Measurements from ENCODE around the gene TMEM258. TPM values are rescaled to one million over a fixed set of nuclear protein-coding genes. Genes with fewer than 3 reads are reported as not detected.

TMEM258 gene
- polyA plus RNA-seq, 1 of the 3 experiments (the other 2 are of a cell fraction): 454 TPM

GRCh38 chr11:61752117-61752924 lies 40.1 kb downstream of the TMEM258 start, which contains the start of gene MYRF:
Gene MYRF (plus strand): TSS chr11:61752636. CDS start chr11:61752745, 109 bp downstream.
- peak within 1 kb of the TSS; percentile 86 for H3K4me2 ChIP-seq
- CTCF ChIA-PET: interaction anchor here (0.6 to 9.1 kb wide), 15 partner anchors 10 to 354 kb away, joined by 3 to 140 read pairs (median 5); partner anchors contain the start of genes FEN1 and TMEM258
- WGBS (ENCODE audit: low lambda C conversion rate): 0% methylated on average over 6 of the region's 93 CpGs
- POLR2A ChIA-PET: no interaction called here
- no peaks in the 10 kb centered on the region for H3K36me3 ChIP-seq (replicated peaks in 1 of 2; ENCODE audit: control insufficient read depth in 1 of 2, insufficient read depth in 2 of 2, low read length in 1 of 2)
- peak; percentile 95 for DNase-seq
- no peak within 1 kb of the TSS for H3K27ac ChIP-seq (ENCODE audit: low read depth in 2 of 2, low read length in 1 of 2)
- H3K27me3 ChIP-seq (ENCODE audit: insufficient read depth): no peaks in the 10 kb centered on the region
- H3K9ac ChIP-seq: peak within 1 kb of the TSS; percentile 63
- peaks cover 9 to 18% of the 10 kb centered on the region in 2 experiments; a peak in 2 of 4 replicates for H3K4me1 ChIP-seq (ENCODE audit: control insufficient read depth in 1 of 2, insufficient read depth in 2 of 2, low read depth in 1 of 2, low read length in 1 of 2)
- no peaks in the 10 kb centered on the region for H3K9me3 ChIP-seq
- H3K9me2 ChIP-seq: no peaks in the 10 kb centered on the region
- no peaks in the 10 kb centered on the region for H3K79me2 ChIP-seq (ENCODE audit: insufficient read depth)
- H3F3A ChIP-seq (replicated peaks; ENCODE audit: insufficient read depth): no peaks in the 10 kb centered on the region
- no peaks in the 10 kb centered on the region for H4K20me1 ChIP-seq (ENCODE audit: insufficient read depth)
- H2AFZ ChIP-seq (ENCODE audit: low read depth): peak within 1 kb of the TSS; percentile 95
- H3K4me3 ChIP-seq (ENCODE audit: low read depth in 2 of 2, low read length in 1 of 2): peak within 1 kb of the TSS; percentile 52 to 64
- TF ChIP-seq, protein P1, sequence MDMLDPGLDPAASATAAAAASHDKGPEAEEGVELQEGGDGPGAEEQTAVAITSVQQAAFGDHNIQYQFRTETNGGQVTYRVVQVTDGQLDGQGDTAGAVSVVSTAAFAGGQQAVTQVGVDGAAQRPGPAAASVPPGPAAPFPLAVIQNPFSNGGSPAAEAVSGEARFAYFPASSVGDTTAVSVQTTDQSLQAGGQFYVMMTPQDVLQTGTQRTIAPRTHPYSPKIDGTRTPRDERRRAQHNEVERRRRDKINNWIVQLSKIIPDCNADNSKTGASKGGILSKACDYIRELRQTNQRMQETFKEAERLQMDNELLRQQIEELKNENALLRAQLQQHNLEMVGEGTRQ (IDR thresholded peaks at IDR 0.05; ENCODE audit: borderline replicate concordance, low read depth, low read length): no peak
- TF ChIP-seq CHD2 (IDR thresholded peaks at IDR 0.05; ENCODE audit: low read length, partially characterized antibody) (no peak), USF1 (IDR thresholded peaks at IDR 0.05; ENCODE audit: borderline replicate concordance, low read depth) (no peak), EP300 (IDR thresholded peaks at IDR 0.05; ENCODE audit: borderline replicate concordance in 1 of 2, low read depth in 1 of 2, low read length in 1 of 2) (no peak), SIN3A (IDR thresholded peaks at IDR 0.05; ENCODE audit: borderline replicate concordance, low read depth, low read length) (no peak), ZBTB33 (IDR thresholded peaks at IDR 0.05; ENCODE audit: borderline replicate concordance, low read depth) (no peak), GATA2 (CRISPR knock-in tag; IDR thresholded peaks at IDR 0.05) (no peak), FOXJ3 (CRISPR knock-in tag; IDR thresholded peaks at IDR 0.05) (no peak), CTCF (IDR thresholded peaks at IDR 0.05) (peak; percentile 59), MXI1 (IDR thresholded peaks at IDR 0.05; ENCODE audit: low read depth, low read length) (0 out of 2 replicates have a peak, but pooled peaks have one; percentile 3), NFIC (IDR thresholded peaks at IDR 0.05; ENCODE audit: borderline replicate concordance) (no peak), MAX (IDR thresholded peaks at IDR 0.05; ENCODE audit: low read depth) (no peak), SMC3 (IDR thresholded peaks at IDR 0.05; ENCODE audit: low read depth, low read length) (peak; percentile 31; the same call in 1 of the 2 replicates), RAD21 (IDR thresholded peaks at IDR 0.05; ENCODE audit: low read length) (peak; percentile 25; the same call in 1 of the 2 replicates), RCOR1 (IDR thresholded peaks at IDR 0.05; ENCODE audit: low read length) (no peak)
- TF ChIP-seq, protein P2, sequence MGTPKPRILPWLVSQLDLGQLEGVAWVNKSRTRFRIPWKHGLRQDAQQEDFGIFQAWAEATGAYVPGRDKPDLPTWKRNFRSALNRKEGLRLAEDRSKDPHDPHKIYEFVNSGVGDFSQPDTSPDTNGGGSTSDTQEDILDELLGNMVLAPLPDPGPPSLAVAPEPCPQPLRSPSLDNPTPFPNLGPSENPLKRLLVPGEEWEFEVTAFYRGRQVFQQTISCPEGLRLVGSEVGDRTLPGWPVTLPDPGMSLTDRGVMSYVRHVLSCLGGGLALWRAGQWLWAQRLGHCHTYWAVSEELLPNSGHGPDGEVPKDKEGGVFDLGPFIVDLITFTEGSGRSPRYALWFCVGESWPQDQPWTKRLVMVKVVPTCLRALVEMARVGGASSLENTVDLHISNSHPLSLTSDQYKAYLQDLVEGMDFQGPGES (IDR thresholded peaks at IDR 0.05; ENCODE audit: low read depth, low read length): no peak
- TF ChIP-seq, protein P3, sequence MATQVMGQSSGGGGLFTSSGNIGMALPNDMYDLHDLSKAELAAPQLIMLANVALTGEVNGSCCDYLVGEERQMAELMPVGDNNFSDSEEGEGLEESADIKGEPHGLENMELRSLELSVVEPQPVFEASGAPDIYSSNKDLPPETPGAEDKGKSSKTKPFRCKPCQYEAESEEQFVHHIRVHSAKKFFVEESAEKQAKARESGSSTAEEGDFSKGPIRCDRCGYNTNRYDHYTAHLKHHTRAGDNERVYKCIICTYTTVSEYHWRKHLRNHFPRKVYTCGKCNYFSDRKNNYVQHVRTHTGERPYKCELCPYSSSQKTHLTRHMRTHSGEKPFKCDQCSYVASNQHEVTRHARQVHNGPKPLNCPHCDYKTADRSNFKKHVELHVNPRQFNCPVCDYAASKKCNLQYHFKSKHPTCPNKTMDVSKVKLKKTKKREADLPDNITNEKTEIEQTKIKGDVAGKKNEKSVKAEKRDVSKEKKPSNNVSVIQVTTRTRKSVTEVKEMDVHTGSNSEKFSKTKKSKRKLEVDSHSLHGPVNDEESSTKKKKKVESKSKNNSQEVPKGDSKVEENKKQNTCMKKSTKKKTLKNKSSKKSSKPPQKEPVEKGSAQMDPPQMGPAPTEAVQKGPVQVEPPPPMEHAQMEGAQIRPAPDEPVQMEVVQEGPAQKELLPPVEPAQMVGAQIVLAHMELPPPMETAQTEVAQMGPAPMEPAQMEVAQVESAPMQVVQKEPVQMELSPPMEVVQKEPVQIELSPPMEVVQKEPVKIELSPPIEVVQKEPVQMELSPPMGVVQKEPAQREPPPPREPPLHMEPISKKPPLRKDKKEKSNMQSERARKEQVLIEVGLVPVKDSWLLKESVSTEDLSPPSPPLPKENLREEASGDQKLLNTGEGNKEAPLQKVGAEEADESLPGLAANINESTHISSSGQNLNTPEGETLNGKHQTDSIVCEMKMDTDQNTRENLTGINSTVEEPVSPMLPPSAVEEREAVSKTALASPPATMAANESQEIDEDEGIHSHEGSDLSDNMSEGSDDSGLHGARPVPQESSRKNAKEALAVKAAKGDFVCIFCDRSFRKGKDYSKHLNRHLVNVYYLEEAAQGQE (IDR thresholded peaks at IDR 0.05; ENCODE audit: low read depth, low read length): no peak
- TF ChIP-seq, protein P4, sequence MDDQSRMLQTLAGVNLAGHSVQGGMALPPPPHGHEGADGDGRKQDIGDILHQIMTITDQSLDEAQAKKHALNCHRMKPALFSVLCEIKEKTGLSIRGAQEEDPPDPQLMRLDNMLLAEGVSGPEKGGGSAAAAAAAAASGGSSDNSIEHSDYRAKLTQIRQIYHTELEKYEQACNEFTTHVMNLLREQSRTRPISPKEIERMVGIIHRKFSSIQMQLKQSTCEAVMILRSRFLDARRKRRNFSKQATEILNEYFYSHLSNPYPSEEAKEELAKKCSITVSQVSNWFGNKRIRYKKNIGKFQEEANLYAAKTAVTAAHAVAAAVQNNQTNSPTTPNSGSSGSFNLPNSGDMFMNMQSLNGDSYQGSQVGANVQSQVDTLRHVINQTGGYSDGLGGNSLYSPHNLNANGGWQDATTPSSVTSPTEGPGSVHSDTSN (IDR thresholded peaks at IDR 0.05): no peak

Measured in SK-N-SH (cell line).